ENCODE results near the gene SUFU.
A peak's percentile ranks its signal among the peaks of the same experiment; 100 is the strongest.
"Not testable (repeated sequence)": the region's sequence is repeated elsewhere in the genome, so short reads cannot be mapped to it uniquely, and the experiment has no call there.

Gene SUFU

GRCh38 chr10:102654969-102655368 is 151.2 kb downstream of the SUFU start:
- no peak for DNase-seq

GRCh38 chr10:102656026-102656425 is 152.3 kb downstream of the SUFU start:
- no peak for DNase-seq

GRCh38 chr10:102656791-102657371 is 153.1 kb downstream of the SUFU start:
- DNase-seq, result no peak

GRCh38 chr10:102657451-102657850 is 153.7 kb downstream of the SUFU start:
- no peak for DNase-seq

- DNase-seq, result no peak
Observed at GRCh38 chr10:102657984-102658724, 154.4 kb downstream of the SUFU start.

GRCh38 chr10:102658802-102659201 is 155.0 kb downstream of the SUFU start:
- DNase-seq, result no peak

GRCh38 chr10:102660888-102661657 is 157.3 kb downstream of the SUFU start:
- peak; percentile 66 for DNase-seq

GRCh38 chr10:102661658-102662028 is 157.9 kb downstream of the SUFU start:
- DNase-seq, result no peak

GRCh38 chr10:102665904-102666509 is 162.2 kb downstream of the SUFU start:
- no peak for DNase-seq

- DNase-seq, result not testable (repeated sequence)
Observed at GRCh38 chr10:102667411-102667810, 163.6 kb downstream of the SUFU start.

GRCh38 chr10:102668326-102669107 is 164.7 kb downstream of the SUFU start:
- DNase-seq, result no peak

- no peak for DNase-seq
Observed at GRCh38 chr10:102669206-102670064, 165.7 kb downstream of the SUFU start.

GRCh38 chr10:102670065-102670670 is 166.4 kb downstream of the SUFU start:
- DNase-seq, result no peak

GRCh38 chr10:102670871-102671434 is 167.2 kb downstream of the SUFU start:
- DNase-seq, result no peak

GRCh38 chr10:102673236-102673818 is 169.6 kb downstream of the SUFU start:
- DNase-seq, result no peak

GRCh38 chr10:102673819-102674511 is 170.2 kb downstream of the SUFU start:
- DNase-seq, result no peak

- DNase-seq, result no peak
Observed at GRCh38 chr10:102674566-102674965, 170.8 kb downstream of the SUFU start.

- no peak for DNase-seq
Observed at GRCh38 chr10:102675011-102675665, 171.4 kb downstream of the SUFU start.

Data from NCI-H146 (cell line).